Renal cortex interstitium (tissue), 11 donors: ENCODE data around the gene DYNLT3. TPM values are rescaled to one million over a fixed set of nuclear protein-coding genes. Genes with fewer than 3 reads are reported as not detected.

Experiments used
- DNase-seq, 11 donors: peaks; one replicate each; pipeline ENCODE4 v3.0.0-alpha.2; 2013; ENCODE audit warnings: low read depth in 9 of 11, low spot score in 4 of 11; ENCODE audit errors: extremely low read depth in 1 of 11
- polyA plus RNA-seq, 3 donors: library from polyadenylated mRNA; unstranded; fragments of 120-200 nt; gene quantifications; one replicate each; pipeline ENCODE4 v1.2.1, GENCODE V29; 2013; ENCODE audit not compliant: insufficient read length in 3 of 3

Gene DYNLT3
- polyA plus RNA-seq, 3 donors, result 32.4 to 43.4 (median 39.8) TPM

DNA sequence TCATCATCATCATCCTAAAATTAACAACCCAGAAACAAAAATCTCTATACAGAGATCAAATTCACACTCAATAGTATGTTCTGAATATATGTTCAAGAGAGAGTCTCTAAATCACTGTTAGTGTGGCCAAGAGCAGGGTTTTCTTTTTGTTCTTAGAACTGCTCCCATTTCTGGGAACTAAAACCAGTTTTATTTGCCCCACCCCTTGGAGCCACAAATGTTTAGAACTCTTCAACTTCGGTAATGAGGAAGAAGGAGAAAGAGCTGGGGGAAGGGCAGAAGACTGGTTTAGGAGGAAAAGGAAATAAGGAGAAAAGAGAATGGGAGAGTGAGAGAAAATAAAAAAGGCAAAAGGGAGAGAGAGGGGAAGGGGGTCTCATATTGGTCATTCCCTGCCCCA lies 35.3 kb downstream of the DYNLT3 start:
- DNase-seq, result no peak

- DNase-seq, result no peak
These were observed 37.4 kb downstream of the DYNLT3 start for GRCh38 chrX:37809970-37810369.

- no peak for DNase-seq
These were observed 44.3 kb downstream of the DYNLT3 start for GRCh38 chrX:37803057-37803456.

DNA sequence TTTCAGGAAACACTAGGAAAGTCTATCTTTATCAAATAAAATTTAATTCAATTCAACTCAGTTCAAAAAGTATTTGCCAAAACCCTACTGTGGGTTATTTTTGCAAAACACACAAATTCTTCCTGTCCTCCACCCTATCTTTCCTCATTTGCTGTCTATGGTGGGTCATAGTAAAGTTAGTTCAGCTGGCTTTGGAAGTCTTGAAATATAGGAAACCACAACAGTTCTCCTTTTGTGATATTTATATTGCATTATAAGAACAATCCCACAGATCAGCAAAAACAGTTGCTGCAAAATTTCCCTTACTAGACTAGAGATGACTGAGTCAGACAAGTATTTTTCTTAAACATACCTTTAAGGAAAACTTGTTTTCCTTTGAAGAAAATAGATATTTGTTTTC lies 45.3 kb downstream of the DYNLT3 start:
- no peak for DNase-seq

DNA sequence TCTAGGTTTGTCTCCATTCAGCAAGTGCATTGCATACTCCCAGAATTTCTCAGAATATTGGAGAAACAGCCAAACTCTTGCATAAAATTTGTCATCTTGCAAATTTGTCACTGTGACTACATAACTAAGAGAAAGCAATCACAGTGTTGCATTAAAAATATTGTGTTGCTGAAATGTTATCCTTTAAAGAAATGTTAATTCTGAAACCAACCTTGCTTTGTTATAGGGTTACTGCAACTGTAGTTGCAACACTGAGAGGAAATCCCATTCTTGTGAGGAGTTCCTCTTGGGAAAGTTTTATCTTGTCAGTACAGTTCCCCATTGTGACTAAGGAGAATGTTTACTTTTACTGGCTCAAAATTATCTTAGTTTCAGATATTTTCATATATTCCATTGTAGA lies 46.7 kb downstream of the DYNLT3 start:
- DNase-seq, result no peak

DNA sequence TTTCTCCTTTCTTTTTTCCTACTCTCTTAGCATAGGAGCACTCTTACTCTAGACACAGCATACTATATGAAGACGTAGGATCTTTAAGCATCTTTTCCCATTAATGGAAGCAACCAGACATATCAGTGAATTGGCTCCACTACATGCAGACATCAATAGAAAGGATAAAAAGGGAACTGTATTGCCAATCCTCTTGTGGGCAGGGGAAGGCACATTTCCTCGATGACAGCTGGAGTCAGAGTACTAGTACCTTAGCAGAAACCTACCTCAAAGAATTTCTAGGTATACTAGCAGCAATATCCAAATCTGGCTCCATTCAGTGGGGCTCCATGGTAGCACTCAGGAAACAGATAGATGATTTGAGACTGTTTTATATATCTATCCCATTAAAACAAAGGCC lies 47.4 kb downstream of the DYNLT3 start:
- DNase-seq, result no peak

DNA sequence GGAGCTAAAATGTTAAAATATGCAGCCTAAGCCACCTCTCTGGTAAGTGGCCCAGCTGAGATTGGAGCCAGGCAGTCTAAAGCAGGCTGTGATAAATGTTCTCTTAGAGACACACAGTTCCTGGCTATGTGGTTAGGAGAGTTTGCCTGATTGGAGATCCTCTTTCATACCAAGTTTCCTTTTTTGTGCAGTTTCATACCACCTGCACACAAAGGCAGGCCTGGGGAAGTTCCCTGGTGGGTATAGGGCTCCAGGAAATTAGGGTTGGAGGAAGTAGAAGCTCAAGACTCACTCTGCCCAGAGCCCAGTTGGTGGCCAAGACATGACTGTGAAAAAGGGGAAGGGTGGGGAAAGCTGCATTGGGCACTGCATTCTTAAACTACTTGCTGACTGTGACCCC lies 50.6 kb downstream of the DYNLT3 start:
- no peak for DNase-seq

GRCh38 chrX:37796310-37796709 lies 51.1 kb downstream of the DYNLT3 start:
- no peak for DNase-seq

Other genes with a start within 250 kb of the DYNLT3 start
- 1 to 10 TPM; 1.0 to 1.8 (median 1.1) TPM for gene XK, start 161.8 kb downstream of the DYNLT3 start, polyA plus RNA-seq
- gene CYBB, start 67.5 kb downstream of the DYNLT3 start, polyA plus RNA-seq, result 10 to 100 TPM in 2 of 3 donors, 1 to 10 TPM in 1; 8.4 to 14.5 (median 11.1) TPM
- gene SYTL5, start 159.0 kb upstream of the DYNLT3 start, polyA plus RNA-seq, result 1 to 10 TPM; 1.9 to 3.2 (median 2.6) TPM